CD4-positive, alpha-beta T cell treated with Interleukin-4 for 1 hour (primary cell): ENCODE measurements around the gene PRRT1.
"Not testable (repeated sequence)": the region's sequence is repeated elsewhere in the genome, so short reads cannot be mapped to it uniquely, and the experiment has no call there.

Experiments
- DNase-seq, 2 donors: peaks; one replicate each; pipeline ENCODE4 v3.0.0-alpha.2; 2020 to 2022

Gene PRRT1

GRCh38 chr6:32117461-32117860, 34.3 kb downstream of the PRRT1 start:
- DNase-seq, result no peak

DNA sequence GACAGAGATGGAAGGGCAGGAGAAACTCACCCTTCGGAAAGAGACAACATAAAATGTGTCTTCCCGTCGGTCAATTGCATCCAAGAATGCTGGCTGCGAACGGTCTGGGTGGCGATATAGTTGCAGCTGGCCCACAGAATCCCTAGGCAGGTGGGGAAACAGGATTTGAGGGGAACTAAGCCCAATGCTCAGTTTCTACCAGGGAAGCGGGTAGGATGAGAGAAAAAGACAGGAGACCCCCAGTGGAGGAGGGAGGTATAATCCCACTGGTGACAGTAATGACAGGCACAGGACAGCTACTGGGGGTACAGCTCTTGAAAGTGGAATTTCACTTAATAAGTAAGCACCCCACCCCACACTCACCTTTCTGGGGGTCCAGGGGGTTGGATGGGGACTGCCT, 35.1 kb downstream of the PRRT1 start:
- no peak for DNase-seq

- DNase-seq, result no peak
These were observed 36.1 kb downstream of the PRRT1 start for GRCh38 chr6:32115623-32116022.

GRCh38 chr6:32114796-32115195, 36.9 kb downstream of the PRRT1 start:
- no peak for DNase-seq

GRCh38 chr6:32113386-32114352, 38.1 kb downstream of the PRRT1 start:
- peak in 1 of 2 donors; percentile 14 for DNase-seq

GRCh38 chr6:32112431-32112980, 39.2 kb downstream of the PRRT1 start:
- DNase-seq, result no peak

DNA sequence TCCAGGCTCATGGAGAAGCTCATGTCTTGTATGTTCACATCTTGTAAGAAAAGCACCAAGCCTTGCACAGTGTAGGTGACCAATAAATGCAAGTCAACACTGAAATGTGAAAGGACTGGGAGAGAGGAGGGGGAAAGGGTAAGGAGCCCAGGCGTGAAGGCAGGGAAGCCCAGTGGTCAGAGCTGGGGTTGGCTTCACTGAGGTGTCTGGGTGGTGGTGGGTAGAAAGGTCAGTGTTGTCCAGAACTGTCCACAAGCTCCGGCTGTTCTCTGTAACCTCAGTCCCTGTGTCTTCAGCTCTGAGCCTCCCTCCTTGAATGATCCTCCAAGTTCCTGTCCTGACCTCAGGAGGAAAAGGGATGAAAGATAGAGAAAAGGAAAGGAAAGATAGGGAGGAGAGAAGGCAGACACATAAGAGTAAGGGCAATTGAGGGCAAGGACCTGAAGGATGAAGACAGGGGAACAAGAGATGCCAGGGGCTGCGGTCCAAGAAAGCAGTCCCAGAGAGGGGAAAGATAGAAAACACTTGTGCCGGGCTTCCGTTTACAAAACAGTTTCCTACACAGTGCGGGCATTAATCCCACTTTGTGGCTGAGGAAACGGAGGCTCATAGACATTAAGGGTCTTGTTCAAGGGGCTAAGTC, 40.2 kb downstream of the PRRT1 start:
- no peak for DNase-seq

DNA sequence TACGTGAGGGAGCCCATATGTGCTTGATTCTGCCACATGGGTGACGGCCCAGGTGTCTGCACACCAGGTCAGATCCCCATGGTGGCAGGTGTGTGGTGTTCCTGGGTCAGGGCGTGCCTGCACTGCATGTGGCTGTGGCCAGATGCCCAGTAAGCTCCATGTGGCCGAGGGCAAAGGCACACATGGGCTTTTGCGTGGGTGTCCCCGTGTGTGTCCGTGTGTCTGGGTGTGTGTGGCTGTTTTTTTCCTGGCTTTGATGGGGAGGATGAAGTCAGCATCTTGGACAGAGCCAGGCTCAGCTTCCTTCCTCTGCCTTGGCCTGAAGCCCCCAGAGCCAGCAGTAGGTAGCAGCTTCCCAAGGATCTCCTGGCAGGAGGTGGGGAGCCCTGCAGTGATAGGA, 41.1 kb downstream of the PRRT1 start:
- no peak for DNase-seq

DNA sequence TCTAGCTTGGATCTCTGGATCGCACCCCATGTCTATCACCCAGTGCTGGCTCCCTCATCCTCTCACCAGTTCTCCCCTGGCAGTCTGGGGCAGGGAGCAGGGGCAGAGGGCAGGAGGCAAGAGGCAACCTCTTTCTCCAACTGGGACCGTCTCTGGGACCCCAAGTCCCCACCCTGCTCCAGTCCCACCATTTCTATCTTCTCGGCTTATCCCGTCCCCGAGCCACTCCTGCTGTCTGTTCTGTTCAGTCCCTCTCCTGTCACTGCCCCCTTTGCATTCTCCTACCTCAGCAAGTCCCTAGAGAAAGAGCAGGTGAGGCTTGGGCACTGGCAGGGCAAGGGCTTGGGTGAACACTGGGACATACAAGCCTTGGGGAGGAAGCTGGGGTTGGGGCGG, 42.0 kb downstream of the PRRT1 start:
- no peak for DNase-seq

- no peak for DNase-seq
These were observed 42.5 kb downstream of the PRRT1 start, which contains the start of gene TNXB for GRCh38 chr6:32109114-32109764. Gene TNXB, minus strand, starts transcription at chr6:32109338. Its CDS starts 11,140 bp downstream, at chr6:32098198.

- DNase-seq, result no peak
These were observed 43.0 kb downstream of the PRRT1 start for GRCh38 chr6:32108727-32109113.

- no peak for DNase-seq
These were observed 43.6 kb downstream of the PRRT1 start for GRCh38 chr6:32108094-32108627.

GRCh38 chr6:32107406-32107805, 44.3 kb downstream of the PRRT1 start:
- DNase-seq, result no peak

DNA sequence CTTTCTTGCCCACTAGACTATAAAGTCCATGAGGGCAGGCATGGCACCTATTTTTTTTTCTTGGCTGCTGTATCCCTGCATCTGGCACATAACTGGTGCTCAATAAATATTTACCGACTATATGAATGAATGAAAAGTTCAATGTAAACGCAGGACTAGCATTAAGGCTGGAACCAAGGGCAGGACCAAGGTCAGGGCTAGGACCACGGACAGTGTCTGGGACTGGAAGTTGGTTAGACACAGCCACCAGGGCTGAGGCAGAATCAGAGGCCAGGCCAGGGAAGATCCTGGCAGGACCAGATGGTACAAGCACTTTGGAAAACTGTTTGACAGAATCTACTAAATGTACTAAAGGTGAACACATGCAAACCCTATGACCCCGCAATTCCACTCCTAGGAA, 46.3 kb downstream of the PRRT1 start:
- no peak for DNase-seq

DNA sequence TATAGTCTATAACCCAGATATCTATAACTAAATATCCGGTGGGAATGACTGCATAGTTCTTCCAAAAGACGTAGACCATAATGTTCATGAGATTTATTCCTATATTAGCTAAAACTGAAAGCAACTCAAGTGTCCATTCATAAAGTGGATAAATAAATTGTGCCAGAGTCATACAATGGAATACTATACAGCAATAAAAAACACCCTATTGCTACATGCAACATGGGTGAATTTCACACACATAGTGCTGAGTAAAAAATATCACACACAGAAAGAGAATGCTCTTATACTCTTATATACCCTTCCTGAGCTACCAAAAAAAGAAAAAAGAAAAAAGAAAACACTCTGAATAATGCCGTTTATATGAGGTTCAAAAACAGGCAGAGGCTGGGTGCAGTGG, 49.5 kb downstream of the PRRT1 start:
- DNase-seq, result no peak

DNA sequence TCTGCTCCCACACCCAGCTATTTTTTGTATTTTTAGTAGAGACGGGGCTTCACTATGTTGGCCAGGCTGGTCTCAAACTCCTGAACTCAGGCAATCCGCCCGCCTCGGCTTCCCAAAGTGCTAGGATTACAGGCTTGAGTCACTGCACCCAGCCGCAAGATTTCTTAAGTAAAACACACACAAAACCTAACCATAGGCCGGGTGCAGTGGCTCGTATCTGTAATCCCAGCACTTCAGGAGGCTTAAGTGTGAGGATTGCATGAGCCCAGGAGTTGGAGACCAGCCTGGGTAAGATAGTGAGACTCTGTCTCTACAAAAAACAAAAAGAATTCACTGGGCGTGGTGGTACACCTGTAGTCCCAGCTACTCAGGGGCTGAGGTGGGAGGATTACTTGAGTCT, 51.5 kb downstream of the PRRT1 start:
- DNase-seq, result not testable (repeated sequence)
